ENCODE measurements around the gene NRIP2. TPM values are rescaled to one million over a fixed set of nuclear protein-coding genes. Genes with fewer than 3 reads are reported as not detected.

NRIP2 gene
- total RNA-seq, 1 donor from 2014 or later: 1.2 TPM

Other genes starting within 250 kb of the NRIP2 start
- gene FKBP4, start 40.1 kb downstream of the NRIP2 start, total RNA-seq: 45.9 TPM
- gene ITFG2, start 22.4 kb downstream of the NRIP2 start, total RNA-seq: 30.4 TPM
- not detected for gene TEX52, start 22.0 kb upstream of the NRIP2 start, total RNA-seq
- 8.1 TPM for gene FOXM1, start 42.1 kb upstream of the NRIP2 start, total RNA-seq
- gene RHNO1, start 42.2 kb upstream of the NRIP2 start, total RNA-seq: 13.8 TPM
- gene TULP3, start 55.9 kb upstream of the NRIP2 start, total RNA-seq: 30.4 TPM
- gene TEAD4, start 124.4 kb upstream of the NRIP2 start, total RNA-seq: 18.7 TPM
- gene TSPAN9, start 242.3 kb upstream of the NRIP2 start, total RNA-seq: 32.2 TPM